GM12892 (cell line): ENCODE results near the gene GTF2H1.

ENCODE experiments used
- POLR2A ChIP-seq: IDR thresholded peaks from 2 replicates; pipeline ENCODE4 v1.6.1; 2011; ENCODE audit warnings: low read depth, low read length, control low read depth
- TAF1 ChIP-seq: IDR thresholded peaks from 2 replicates; pipeline ENCODE4 v1.6.1; 2011; ENCODE audit warnings: low read depth, mild to moderate bottlenecking, control low read depth, low read length, borderline replicate concordance

DNA sequence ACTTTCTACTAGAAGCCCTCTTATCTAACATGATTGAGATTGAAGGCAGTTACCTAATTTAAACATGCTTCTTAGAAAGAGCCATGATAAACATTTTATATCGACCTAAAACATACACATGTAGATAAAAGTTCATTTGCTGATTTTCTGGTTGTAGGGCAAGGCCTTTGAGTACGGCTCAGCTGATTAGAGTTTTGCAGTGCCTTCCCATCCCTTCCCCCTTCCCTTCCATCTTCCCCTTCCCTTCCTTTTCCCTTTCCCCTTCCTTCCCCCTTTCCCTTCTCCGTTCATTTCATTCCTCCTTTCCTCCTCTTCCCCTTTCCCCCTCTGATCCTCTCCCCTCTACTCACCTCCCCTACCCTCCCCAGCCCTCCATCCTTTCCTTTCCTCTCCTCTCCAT is 94.1 kb downstream of the GTF2H1 start:
- TF ChIP-seq POLR2A = no peak
- TF ChIP-seq TAF1 = no peak
